ENCODE data around the gene CZIB.
"Not testable (repeated sequence)": the region's sequence is repeated elsewhere in the genome, so short reads cannot be mapped to it uniquely, and the experiment has no call there.

The CZIB gene

GRCh38 chr1:53242381-53242780 lies 21.9 kb upstream of the CZIB start:
- no peak for DNase-seq

GRCh38 chr1:53241828-53242227 lies 21.4 kb upstream of the CZIB start:
- in situ Hi-C loops (cut with MboI; ENCODE audit: low pct_unique_long_range_greater_than_20kb, low sequenced_read_pairs), result no loop called here
- no peak for DNase-seq

More at GRCh38 chr1:53242381-53242780, 21.9 kb upstream of the CZIB start:
- in situ Hi-C loops (cut with MboI; ENCODE audit: low pct_unique_long_range_greater_than_20kb, low sequenced_read_pairs), result no loop called here

- in situ Hi-C loops (cut with MboI; ENCODE audit: low pct_unique_long_range_greater_than_20kb, low sequenced_read_pairs), result no loop called here
- peak; percentile 97 for DNase-seq
These were observed 18.0 kb upstream of the CZIB start, which contains the start of gene MAGOH for GRCh38 chr1:53238197-53239155. Gene MAGOH (minus strand): TSS chr1:53238518. CDS start chr1:53238448, 70 bp downstream.

GRCh38 chr1:53237638-53238037 lies 17.2 kb upstream of the CZIB start:
- in situ Hi-C loops (cut with MboI; ENCODE audit: low pct_unique_long_range_greater_than_20kb, low sequenced_read_pairs), result no loop called here
- DNase-seq, result peak; percentile 7

- in situ Hi-C loops (cut with MboI; ENCODE audit: low pct_unique_long_range_greater_than_20kb, low sequenced_read_pairs), result no loop called here
- no peak for DNase-seq
These were observed 490 bp upstream of the CZIB start for GRCh38 chr1:53220962-53221286.

- in situ Hi-C loops (cut with MboI; ENCODE audit: low pct_unique_long_range_greater_than_20kb, low sequenced_read_pairs), result no loop called here
- no peak for DNase-seq
These were observed 723 bp downstream of the CZIB start for GRCh38 chr1:53219711-53220110.

GRCh38 chr1:53218201-53218600 lies 2.2 kb downstream of the CZIB start:
- in situ Hi-C loops (cut with MboI; ENCODE audit: low pct_unique_long_range_greater_than_20kb, low sequenced_read_pairs), result no loop called here
- DNase-seq, result no peak

- DNase-seq, result no peak
- in situ Hi-C loops (cut with MboI; ENCODE audit: low pct_unique_long_range_greater_than_20kb, low sequenced_read_pairs), result no loop called here
These were observed 6.0 kb downstream of the CZIB start for GRCh38 chr1:53214376-53214940.

- in situ Hi-C loops (cut with MboI; ENCODE audit: low pct_unique_long_range_greater_than_20kb, low sequenced_read_pairs), result no loop called here
- DNase-seq, result no peak
These were observed 9.5 kb downstream of the CZIB start for GRCh38 chr1:53210954-53211353.

GRCh38 chr1:53210352-53210751 lies 10.1 kb downstream of the CZIB start:
- in situ Hi-C loops (cut with MboI; ENCODE audit: low pct_unique_long_range_greater_than_20kb, low sequenced_read_pairs), result no loop called here
- no peak for DNase-seq

- no peak for DNase-seq
- in situ Hi-C loops (cut with MboI; ENCODE audit: low pct_unique_long_range_greater_than_20kb, low sequenced_read_pairs), result no loop called here
These were observed 12.7 kb downstream of the CZIB start for GRCh38 chr1:53207726-53208125.

GRCh38 chr1:53206735-53207379 lies 13.6 kb downstream of the CZIB start:
- DNase-seq, result no peak
- in situ Hi-C loops (cut with MboI; ENCODE audit: low pct_unique_long_range_greater_than_20kb, low sequenced_read_pairs), result no loop called here

GRCh38 chr1:53206083-53206685 lies 14.2 kb downstream of the CZIB start:
- DNase-seq, result not testable (repeated sequence)

GRCh38 chr1:53205496-53205895 lies 14.9 kb downstream of the CZIB start:
- in situ Hi-C loops (cut with MboI; ENCODE audit: low pct_unique_long_range_greater_than_20kb, low sequenced_read_pairs); DNase-seq: not testable (repeated sequence)

More at GRCh38 chr1:53206083-53206685, 14.2 kb downstream of the CZIB start:
- in situ Hi-C loops (cut with MboI; ENCODE audit: low pct_unique_long_range_greater_than_20kb, low sequenced_read_pairs), result not testable (repeated sequence)

- DNase-seq, result no peak
- in situ Hi-C loops (cut with MboI; ENCODE audit: low pct_unique_long_range_greater_than_20kb, low sequenced_read_pairs), result no loop called here
These were observed 17.0 kb downstream of the CZIB start for GRCh38 chr1:53203466-53203865.

- DNase-seq, result no peak
- in situ Hi-C loops (cut with MboI; ENCODE audit: low pct_unique_long_range_greater_than_20kb, low sequenced_read_pairs), result loop anchor here (25.0 kb wide), 1 partner anchor 486 kb away; no protein-coding TSS in a partner anchor
These were observed 22.2 kb downstream of the CZIB start for GRCh38 chr1:53198241-53198651.

- DNase-seq, result peak; percentile 43
- in situ Hi-C loops (cut with MboI; ENCODE audit: low pct_unique_long_range_greater_than_20kb, low sequenced_read_pairs), result loop anchor here (25.0 kb wide), 1 partner anchor 485 kb away; no protein-coding TSS in a partner anchor
These were observed 22.9 kb downstream of the CZIB start for GRCh38 chr1:53197291-53198200.

GRCh38 chr1:53196485-53197290 lies 23.7 kb downstream of the CZIB start, which contains the start of gene CPT2:
Gene CPT2 (plus strand): TSS chr1:53196824. CDS start chr1:53196944, 120 bp downstream.
- in situ Hi-C loops (cut with MboI; ENCODE audit: low pct_unique_long_range_greater_than_20kb, low sequenced_read_pairs), result loop anchor here (25.0 kb wide), 1 partner anchor 484 kb away; no protein-coding TSS in a partner anchor
- peak; percentile 98 for DNase-seq
